Measurements from ENCODE around the gene HTT.

- TF ChIP-seq CTCF (IDR thresholded peaks at IDR 0.05) (no peak), POLR2A (IDR thresholded peaks at IDR 0.05) (no peak)
Measured at GRCh38 chr4:3190549-3190948, 116.1 kb downstream of the HTT start.
